Sigmoid colon (tissue), 7 donors: ENCODE results near the gene ALDH4A1. TPM values are rescaled to one million over a fixed set of nuclear protein-coding genes. Genes with fewer than 3 reads are reported as not detected.

Experiments used
- DNase-seq: peaks from one replicate; pipeline ENCODE4 v3.0.0-alpha.2; 2019
- H3K27ac ChIP-seq, 4 donors: fragments of 200-600 bp; sonication (generic); one replicate each; pipeline ENCODE4 v1.5.1; 2016 to 2019; ENCODE audit warnings: mild to moderate bottlenecking in 1 of 4
- H3K27me3 ChIP-seq, 3 donors: fragments of 200-600 bp; sonication (generic); one replicate each; pipeline ENCODE4 v1.5.1; 2019; ENCODE audit warnings: mild to moderate bottlenecking in 1 of 3
- H3K36me3 ChIP-seq, 4 donors: fragments of 200-600 bp; sonication (generic); one replicate each; pipeline ENCODE4 v1.5.1; 2016 to 2019
- H3K4me1 ChIP-seq, 4 donors: fragments of 200-600 bp; sonication (generic); one replicate each; pipeline ENCODE4 v1.5.1; 2017 to 2019
- H3K4me3 ChIP-seq, 4 donors: fragments of 200-600 bp; sonication (generic); one replicate each; pipeline ENCODE4 v1.5.1; 2017 to 2019; ENCODE audit warnings: mild to moderate bottlenecking in 2 of 4, moderate library complexity in 1 of 4
- H3K9me3 ChIP-seq, 4 donors: fragments of 200-600 bp in 3 of 4; sonication (generic) in 3 of 4; one replicate each; pipeline versions ENCODE4 v1.5.1 to v1.6.1; 2013 to 2019
- CTCF ChIP-seq, 4 experiments: fragments of 450-650 bp in 3 of 4; fragments of 200-600 bp in 1 of 4; IDR thresholded peaks; one replicate each; pipeline ENCODE4 v1.5.1; 2016 to 2019; ENCODE audit warnings: antibody characterized with exemption in 4 of 4, mild to moderate bottlenecking in 3 of 4, moderate library complexity in 2 of 4
- EP300 ChIP-seq, 4 donors: sonication (generic); formaldehyde crosslinking; IDR thresholded peaks; one replicate each; pipeline ENCODE4 v1.6.1; 2017; ENCODE audit warnings: antibody characterized with exemption in 4 of 4
- POLR2A ChIP-seq, 2 donors: fragments of 450-650 bp; IDR thresholded peaks; one replicate each; pipeline ENCODE4 v1.6.1; 2016; ENCODE audit warnings: antibody characterized with exemption in 2 of 2, mild to moderate bottlenecking in 2 of 2, moderate library complexity in 2 of 2
- POLR2AphosphoS5 ChIP-seq, 4 donors: sonication (generic); formaldehyde crosslinking; IDR thresholded peaks; one replicate each; pipeline ENCODE4 v1.6.1; 2017; ENCODE audit warnings: antibody characterized with exemption in 4 of 4
- WGBS, 2 donors: extraction: QIAGEN DNeasy Blood & Tissue Kit; methylation state at CpG; one replicate each; pipeline ENCODE4 v1.1.7; 2013; 5-methylcytosine and 5-hydroxymethylcytosine counted together
- intact Hi-C: fragments of 100-400 bp; cut with DNase I; formaldehyde crosslinking; loops from one replicate; pipeline ENCODE4 v1.15.1; 2023
- polyA plus RNA-seq, 3 donors: library from polyadenylated mRNA; stranded (reverse); fragments of 200-250 nt; gene quantifications; one replicate each; pipeline ENCODE4 v1.2.3, GENCODE V29; 2013
- total RNA-seq, 4 donors: library from RNA; depleted of rRNA; stranded (reverse); fragments of >200 nt; gene quantifications; one replicate each; pipeline ENCODE4 v1.1.0, GENCODE V29; 2016
- donor health status: healthy with polysubstance abuse.
- donor health status: Bipolar disorder and iron deficiency.
- donor health status: healthy.

The ALDH4A1 gene
- total and polyA plus RNA-seq, 7 donors: 2.4 to 12.8 (median 7.2) TPM

DNA sequence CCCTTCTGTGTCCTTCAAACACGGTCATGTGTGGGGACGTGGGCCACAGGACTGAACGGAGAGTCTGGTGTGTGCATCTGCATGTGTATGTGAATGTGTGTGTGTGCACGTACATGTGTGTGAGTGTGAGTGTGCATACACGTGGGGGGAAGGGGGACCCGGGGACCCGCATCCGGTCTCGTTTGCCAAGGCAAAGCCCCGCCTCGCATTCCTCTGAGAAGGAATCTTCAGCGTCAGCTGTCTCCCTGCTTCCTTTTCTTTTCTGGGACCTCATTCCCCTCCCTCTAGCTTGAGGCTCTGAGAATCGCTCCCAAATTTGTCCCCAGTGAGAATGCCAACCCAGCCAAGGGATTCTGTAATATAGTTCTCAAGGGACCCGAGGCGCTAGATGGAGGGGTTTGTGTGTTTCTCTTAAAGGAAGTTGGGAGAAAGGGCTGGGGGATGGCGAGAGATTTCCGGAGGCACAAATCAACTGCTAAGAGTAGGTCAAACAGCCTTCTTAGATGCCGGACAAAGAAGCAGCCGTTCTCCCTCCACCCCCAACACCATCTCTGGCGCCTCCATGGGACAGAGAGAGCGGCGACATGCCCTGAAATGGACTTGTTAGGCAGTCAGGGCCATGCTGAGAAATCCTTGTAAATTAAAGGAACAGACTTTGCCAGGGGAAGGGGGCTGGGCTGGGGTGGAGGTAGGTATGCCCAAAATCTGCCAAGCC lies 47.5 kb upstream of the ALDH4A1 start:
- Histone ChIP-seq H3K27me3 (no peaks in the 10 kb centered on the region), H3K9me3 (no peaks in the 10 kb centered on the region), H3K27ac (peak overlapping the region; percentile 92 to 95 (median 94)), H3K4me1 (peaks cover 0 to 99% (median 91%) of the 10 kb centered on the region in 4 donors), H3K4me3 (peak overlapping the region; percentile 11 to 38 (median 33)), H3K36me3 (no peaks in the 10 kb centered on the region)
- peak; percentile 84 for DNase-seq
- intact Hi-C loops: loop anchor here (2.0 to 5.0 kb wide), 2 partner anchors 27 to 38 kb away; no protein-coding TSS in a partner anchor
- 31 to 58% methylated on average over 22 of the region's 22 CpGs for WGBS, 2 donors
- no peak for TF ChIP-seq EP300 (IDR thresholded peaks at IDR 0.05)
- no peak for TF ChIP-seq POLR2A (IDR thresholded peaks at IDR 0.05)
- TF ChIP-seq POLR2AphosphoS5 (IDR thresholded peaks at IDR 0.05): peak in 2 of 4 donors; percentile 28 to 29
- peak in 1 of 4 experiments; percentile 52 for TF ChIP-seq CTCF (IDR thresholded peaks at IDR 0.05)

DNA sequence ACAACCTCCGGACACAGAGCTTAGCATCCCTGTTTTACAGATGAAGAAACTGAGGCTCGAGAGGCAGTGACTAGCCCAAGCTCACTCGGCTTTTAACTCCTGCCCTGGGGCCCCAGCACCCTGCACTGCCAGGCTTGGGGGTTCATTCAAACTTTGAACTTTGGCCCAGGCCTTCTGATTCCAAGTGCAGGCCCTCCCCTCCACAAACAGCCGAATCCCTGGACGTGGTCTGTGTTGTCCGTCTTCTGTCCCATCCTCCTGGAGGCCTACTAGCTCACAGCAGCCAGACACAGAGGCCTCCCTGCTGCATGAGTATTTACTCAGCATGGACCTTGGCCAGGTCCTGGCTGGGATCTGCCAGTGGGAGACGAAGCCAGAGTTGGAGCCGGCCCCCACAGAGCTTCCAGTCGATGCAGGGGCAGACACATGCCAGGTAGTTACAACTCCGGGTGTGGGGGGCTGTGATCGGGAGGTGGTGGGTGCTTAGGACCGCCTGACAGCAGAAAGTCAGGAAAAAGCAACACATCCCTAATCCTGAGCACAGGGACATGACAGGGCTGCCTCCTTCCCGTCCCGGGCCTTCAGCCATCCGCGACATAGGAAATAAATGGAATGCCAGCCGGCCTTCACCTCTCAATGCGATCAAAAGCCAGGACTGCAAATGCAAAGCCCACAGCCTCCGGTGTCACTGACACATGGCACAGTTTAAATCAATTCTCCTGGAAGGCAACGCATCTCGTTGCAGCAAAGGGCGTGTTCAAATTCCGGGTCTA lies 46.7 kb upstream of the ALDH4A1 start:
- no peaks in the 10 kb centered on the region for H3K36me3 ChIP-seq
- WGBS, 2 donors: 54 to 59% methylated on average over 23 of the region's 23 CpGs
- H3K27ac ChIP-seq: peak overlapping the region; percentile 92 to 95 (median 94)
- no peaks in the 10 kb centered on the region for H3K27me3 ChIP-seq
- H3K4me1 ChIP-seq: peaks cover 0 to 99% (median 91%) of the 10 kb centered on the region in 4 donors
- intact Hi-C loops: loop anchor here (2.0 kb wide), 1 partner anchor 26 kb away; no protein-coding TSS in a partner anchor
- no peaks in the 10 kb centered on the region for H3K9me3 ChIP-seq
- TF ChIP-seq EP300 (IDR thresholded peaks at IDR 0.05) (no peak), POLR2A (IDR thresholded peaks at IDR 0.05) (no peak), CTCF (IDR thresholded peaks at IDR 0.05) (peak in 1 of 4 experiments; percentile 28)
- DNase-seq: peak; percentile 91
- H3K4me3 ChIP-seq: peak overlapping the region in 3 of 4 donors; percentile 31 to 38 (median 35)

DNA sequence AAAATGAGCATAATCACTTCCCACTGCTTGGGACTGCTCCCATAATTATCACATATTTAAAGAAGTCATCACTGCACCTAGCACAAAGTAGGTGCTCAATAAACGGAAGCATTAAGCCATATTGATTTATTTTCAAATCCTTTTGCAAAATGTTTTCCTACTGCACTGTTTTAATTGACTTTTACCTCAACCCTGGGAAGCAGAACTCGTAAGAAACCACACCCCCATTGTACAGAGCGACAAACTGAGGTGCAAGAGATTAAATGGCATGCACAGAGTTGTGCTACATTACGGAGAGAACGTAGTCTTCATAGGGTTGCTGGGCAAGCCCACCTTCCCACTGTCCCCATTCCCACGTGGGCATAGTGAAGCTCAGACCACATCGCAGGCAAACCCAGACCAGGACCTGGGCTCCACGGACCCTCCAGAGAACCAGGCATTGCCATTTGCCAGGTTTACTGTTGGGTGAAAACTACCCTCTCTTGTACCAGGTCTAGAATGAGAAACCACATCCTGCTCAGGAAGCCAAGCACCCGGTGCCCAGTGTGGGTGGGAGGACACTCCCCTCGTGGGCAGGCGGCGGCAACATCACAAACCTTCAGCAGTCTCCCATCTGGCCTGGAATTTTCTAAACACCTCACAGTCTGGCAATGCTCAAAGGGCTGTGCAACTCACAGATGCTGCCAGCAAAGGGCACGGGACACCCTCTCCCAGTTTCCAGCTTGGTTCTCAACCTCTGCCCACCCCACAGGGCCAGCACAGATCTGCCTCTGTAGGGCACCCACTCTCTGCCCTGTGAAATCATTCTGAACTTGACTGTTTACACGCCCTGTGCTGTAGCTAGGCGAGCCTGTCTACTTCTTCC lies 45.9 kb upstream of the ALDH4A1 start:
- Histone ChIP-seq H3K27me3 (no peaks in the 10 kb centered on the region), H3K27ac (peak overlapping the region; percentile 92 to 95 (median 94)), H3K36me3 (no peaks in the 10 kb centered on the region), H3K4me3 (no peak overlapping the region), H3K9me3 (no peaks in the 10 kb centered on the region), H3K4me1 (peaks cover 0 to 99% (median 92%) of the 10 kb centered on the region in 4 donors)
- DNase-seq: peak; percentile 85
- TF ChIP-seq EP300 (IDR thresholded peaks at IDR 0.05) (peak in 2 of 4 donors; percentile 51 to 54), CTCF (IDR thresholded peaks at IDR 0.05) (no peak), POLR2A (IDR thresholded peaks at IDR 0.05) (no peak), POLR2AphosphoS5 (IDR thresholded peaks at IDR 0.05) (peak; percentile 28 to 68 (median 56))
- intact Hi-C loops: loop anchor here (2.0 kb wide), 1 partner anchor 25 kb away; no protein-coding TSS in a partner anchor
- WGBS, 2 donors: 53 to 58% methylated on average over 15 of the region's 15 CpGs

GRCh38 chr1:18947570-18947969 lies 45.2 kb upstream of the ALDH4A1 start:
- peaks cover 0 to 99% (median 92%) of the 10 kb centered on the region in 4 donors for H3K4me1 ChIP-seq
- DNase-seq: no peak
- H3K36me3 ChIP-seq: no peaks in the 10 kb centered on the region
- peak in 2 of 4 donors; percentile 21 to 27 for TF ChIP-seq POLR2AphosphoS5 (IDR thresholded peaks at IDR 0.05)
- no peak for TF ChIP-seq EP300 (IDR thresholded peaks at IDR 0.05)
- H3K27ac ChIP-seq: peak overlapping the region; percentile 92 to 95 (median 94)
- H3K27me3 ChIP-seq: no peaks in the 10 kb centered on the region
- intact Hi-C loops: no loop called here
- no peak overlapping the region for H3K4me3 ChIP-seq
- H3K9me3 ChIP-seq: no peaks in the 10 kb centered on the region
- WGBS, 2 donors: 73 to 87% methylated on average over 9 of the region's 9 CpGs
